GM12878 (cell line): ENCODE results near the gene SIT1. TPM values are rescaled to one million over a fixed set of nuclear protein-coding genes. Genes with fewer than 3 reads are reported as not detected.

Source experiments
- ASH2L ChIP-seq: fragments of 300-600, 200-600 bp; sonication (generic); IDR thresholded peaks from 2 replicates; pipeline ENCODE4 v1.6.1; 2017; ENCODE audit warnings: low read depth, mild to moderate bottlenecking, borderline replicate concordance
- CEBPB ChIP-seq, 2 experiments: fragments of 150-350 bp in 1 of 2; IDR thresholded peaks; 2 replicates each; pipeline ENCODE4 v1.6.1; 2012 to 2014; ENCODE audit warnings: low read depth in 2 of 2, low read length in 2 of 2, borderline replicate concordance in 1 of 2, inconsistent platforms in 1 of 2
- CTCF ChIP-seq, 3 experiments: IDR thresholded peaks in 2 of 3; conservative IDR thresholded peaks in 1 of 3; 2 replicates each; pipeline ENCODE4 v1.5.1; 2011; ENCODE audit warnings: low read depth in 3 of 3, low read length in 3 of 3, mild to moderate bottlenecking in 3 of 3, control low read depth in 2 of 3, moderate library complexity in 2 of 3, inconsistent platforms in 1 of 3, mixed read lengths in 1 of 3; ENCODE audit not compliant: control insufficient read depth in 2 of 3, insufficient read depth in 1 of 3; ENCODE audit errors: extremely low read depth in 1 of 3
- EGR1 ChIP-seq, 2 experiments: IDR thresholded peaks; 1 replicate in 1 of 2; 2 replicates in 1 of 2; pipeline ENCODE4 v1.6.1; 2011 to 2012; ENCODE audit warnings: low read depth in 2 of 2, low read length in 2 of 2, borderline replicate concordance in 1 of 2, mild to moderate bottlenecking in 1 of 2, moderate library complexity in 1 of 2
- FOXK2 ChIP-seq: fragments of 450-650 bp; IDR thresholded peaks from 2 replicates; pipeline ENCODE4 v1.6.1; 2017; ENCODE audit warnings: mild to moderate bottlenecking, moderate library complexity
- SMAD1 ChIP-seq: fragments of 450-650 bp; IDR thresholded peaks from 2 replicates; pipeline ENCODE4 v1.6.1; 2018; ENCODE audit warnings: mild to moderate bottlenecking, low read depth; ENCODE audit not compliant: partially characterized antibody
- ZNF207 ChIP-seq: fragments of 450-650 bp; IDR thresholded peaks from 2 replicates; pipeline ENCODE4 v1.6.1; 2014; ENCODE audit warnings: antibody characterized with exemption, mild to moderate bottlenecking, borderline replicate concordance
- polyA plus RNA-seq, 11 experiments: library from polyadenylated mRNA; depleted of rRNA in 4 of 11; unstranded in 6 of 11; stranded (reverse) in 5 of 11; fragments of >200 nt; fragmentation: Nextera tagmentation in 4 of 11; fragmentation: Illumina TruSeq in 1 of 11; extraction: Ambion mirVana in 4 of 11; extraction: Trizol in 1 of 11; gene quantifications; 1 replicate in 1 of 11; 2 replicates in 10 of 11; pipeline versions ENCODE4 v1.2.1 to v1.2.3, GENCODE V29; 2011 to 2016; ENCODE audit warnings: inconsistent platforms in 2 of 11, missing spikeins in 2 of 11, low read depth in 1 of 11
- total RNA-seq, 4 experiments: library from RNA; depleted of rRNA in 3 of 4; stranded (reverse); fragments of >200 nt in 3 of 4; fragmentation: Illumina TruSeq in 1 of 4; extraction: Trizol in 1 of 4; gene quantifications; 2 replicates each; pipeline versions ENCODE4 v1.2.1 to v1.2.3, GENCODE V29; 2013 to 2021
- TF ChIP-seq, protein P1 (sequence below): fragments of 450-650 bp; conservative IDR thresholded peaks from 2 replicates; pipeline ENCODE4 v1.6.1; 2017; ENCODE audit warnings: mild to moderate bottlenecking, moderate library complexity
- TF ChIP-seq, protein P2 (sequence below): fragments of 450-650 bp; formaldehyde crosslinking; IDR thresholded peaks from 2 replicates; pipeline ENCODE4 v1.4.0; 2022; ENCODE audit warnings: mild to moderate bottlenecking, moderate library complexity

Gene SIT1
- total and polyA plus RNA-seq, 10 of the 15 experiments (the other 5 are each of a cell fraction or from before 2014, with no cell fraction given) = 0.97 to 137 (median 59.7) TPM

DNA sequence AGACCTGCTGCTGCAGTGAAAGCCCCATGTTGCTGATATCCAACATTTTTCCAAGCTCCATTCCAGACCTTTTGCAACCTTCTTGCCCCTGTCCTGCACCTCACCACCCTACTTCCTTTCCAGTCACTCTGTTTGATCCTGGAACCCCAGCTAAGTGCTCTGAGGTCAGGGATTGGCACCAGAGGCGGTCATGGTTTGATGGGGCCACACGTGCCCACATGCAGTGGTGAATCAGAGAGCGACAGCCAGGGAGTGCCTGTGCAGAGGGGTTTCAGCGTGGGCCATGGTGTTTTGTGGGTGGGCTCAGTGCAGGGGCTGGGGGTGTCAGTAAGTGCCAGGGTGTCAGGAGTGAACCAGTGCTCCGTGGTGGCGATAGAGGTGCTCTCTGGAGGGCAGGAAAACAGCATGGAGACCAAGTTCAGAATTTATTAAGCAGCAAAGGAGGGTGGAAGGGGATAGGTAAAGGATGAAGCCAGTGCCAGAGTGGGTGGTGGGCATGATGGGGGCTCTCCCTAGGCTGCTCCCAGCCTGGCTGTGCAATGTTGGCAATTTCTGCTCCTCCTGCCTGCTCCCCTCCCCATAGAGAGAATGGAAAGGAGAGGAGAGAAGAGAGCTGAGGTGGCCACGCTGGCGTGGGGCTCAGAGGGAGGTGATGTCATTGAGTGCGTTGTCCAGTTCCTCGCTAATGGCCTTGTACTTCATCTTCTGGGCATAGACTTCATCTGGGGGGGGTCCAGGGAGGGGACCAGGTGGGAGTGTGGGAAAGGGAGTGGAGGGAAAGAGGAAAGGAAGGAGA is 32.0 kb upstream of the SIT1 start (continued):
- TF ChIP-seq CEBPB (IDR thresholded peaks at IDR 0.05; ENCODE audit: borderline replicate concordance in 1 of 2, low read depth in 2 of 2, low read length in 2 of 2) = no peak
- TF ChIP-seq SMAD1 = no peak
- TF ChIP-seq, protein P1, sequence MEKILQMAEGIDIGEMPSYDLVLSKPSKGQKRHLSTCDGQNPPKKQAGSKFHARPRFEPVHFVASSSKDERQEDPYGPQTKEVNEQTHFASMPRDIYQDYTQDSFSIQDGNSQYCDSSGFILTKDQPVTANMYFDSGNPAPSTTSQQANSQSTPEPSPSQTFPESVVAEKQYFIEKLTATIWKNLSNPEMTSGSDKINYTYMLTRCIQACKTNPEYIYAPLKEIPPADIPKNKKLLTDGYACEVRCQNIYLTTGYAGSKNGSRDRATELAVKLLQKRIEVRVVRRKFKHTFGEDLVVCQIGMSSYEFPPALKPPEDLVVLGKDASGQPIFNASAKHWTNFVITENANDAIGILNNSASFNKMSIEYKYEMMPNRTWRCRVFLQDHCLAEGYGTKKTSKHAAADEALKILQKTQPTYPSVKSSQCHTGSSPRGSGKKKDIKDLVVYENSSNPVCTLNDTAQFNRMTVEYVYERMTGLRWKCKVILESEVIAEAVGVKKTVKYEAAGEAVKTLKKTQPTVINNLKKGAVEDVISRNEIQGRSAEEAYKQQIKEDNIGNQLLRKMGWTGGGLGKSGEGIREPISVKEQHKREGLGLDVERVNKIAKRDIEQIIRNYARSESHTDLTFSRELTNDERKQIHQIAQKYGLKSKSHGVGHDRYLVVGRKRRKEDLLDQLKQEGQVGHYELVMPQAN = no peak
- no peak for TF ChIP-seq ASH2L
- TF ChIP-seq, protein P2, sequence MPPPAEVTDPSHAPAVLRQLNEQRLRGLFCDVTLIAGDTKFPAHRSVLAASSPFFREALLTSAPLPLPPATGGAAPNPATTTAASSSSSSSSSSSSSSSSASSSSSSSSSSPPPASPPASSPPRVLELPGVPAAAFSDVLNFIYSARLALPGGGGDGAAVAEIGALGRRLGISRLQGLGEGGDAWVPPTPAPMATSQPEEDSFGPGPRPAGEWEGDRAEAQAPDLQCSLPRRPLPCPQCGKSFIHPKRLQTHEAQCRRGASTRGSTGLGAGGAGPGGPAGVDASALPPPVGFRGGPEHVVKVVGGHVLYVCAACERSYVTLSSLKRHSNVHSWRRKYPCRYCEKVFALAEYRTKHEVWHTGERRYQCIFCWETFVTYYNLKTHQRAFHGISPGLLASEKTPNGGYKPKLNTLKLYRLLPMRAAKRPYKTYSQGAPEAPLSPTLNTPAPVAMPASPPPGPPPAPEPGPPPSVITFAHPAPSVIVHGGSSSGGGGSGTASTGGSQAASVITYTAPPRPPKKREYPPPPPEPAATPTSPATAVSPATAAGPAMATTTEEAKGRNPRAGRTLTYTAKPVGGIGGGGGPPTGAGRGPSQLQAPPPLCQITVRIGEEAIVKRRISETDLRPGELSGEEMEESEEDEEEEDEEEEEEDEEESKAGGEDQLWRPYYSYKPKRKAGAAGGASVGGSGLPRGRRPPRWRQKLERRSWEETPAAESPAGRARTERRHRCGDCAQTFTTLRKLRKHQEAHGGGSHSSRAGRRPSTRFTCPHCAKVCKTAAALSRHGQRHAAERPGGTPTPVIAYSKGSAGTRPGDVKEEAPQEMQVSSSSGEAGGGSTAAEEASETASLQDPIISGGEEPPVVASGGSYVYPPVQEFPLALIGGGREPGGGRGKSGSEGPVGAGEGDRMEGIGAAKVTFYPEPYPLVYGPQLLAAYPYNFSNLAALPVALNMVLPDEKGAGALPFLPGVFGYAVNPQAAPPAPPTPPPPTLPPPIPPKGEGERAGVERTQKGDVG (CRISPR knock-in tag) = no peak
- no peak for TF ChIP-seq EGR1 (IDR thresholded peaks at IDR 0.05; ENCODE audit: borderline replicate concordance in 1 of 2, low read depth in 2 of 2, low read length in 2 of 2)
- TF ChIP-seq FOXK2 = no peak
- no peak for TF ChIP-seq CTCF (IDR thresholded peaks at IDR 0.05 in 2 of 3, conservative IDR thresholded peaks at IDR 0.05 in 1 of 3; ENCODE audit: control insufficient read depth in 2 of 3, extremely low read depth in 1 of 3, insufficient read depth in 1 of 3, low read depth in 3 of 3, low read length in 3 of 3)
- no peak for TF ChIP-seq ZNF207
- TF ChIP-seq, all 136 proteins: peak for 0
